Amygdala (tissue), 56 donors: Measurements from ENCODE around the gene TAL2.
"Not testable (repeated sequence)": the region's sequence is repeated elsewhere in the genome, so short reads cannot be mapped to it uniquely, and the experiment has no call there.

Experiments
- DNase-seq, 56 donors: peaks; one replicate each; lab custom pipeline; 2025; lab: John Stamatoyannopoulos, UW

TAL2 gene

GRCh38 chr9:105702207-105702606 is 40.0 kb downstream of the TAL2 start:
- DNase-seq = no peak

DNA sequence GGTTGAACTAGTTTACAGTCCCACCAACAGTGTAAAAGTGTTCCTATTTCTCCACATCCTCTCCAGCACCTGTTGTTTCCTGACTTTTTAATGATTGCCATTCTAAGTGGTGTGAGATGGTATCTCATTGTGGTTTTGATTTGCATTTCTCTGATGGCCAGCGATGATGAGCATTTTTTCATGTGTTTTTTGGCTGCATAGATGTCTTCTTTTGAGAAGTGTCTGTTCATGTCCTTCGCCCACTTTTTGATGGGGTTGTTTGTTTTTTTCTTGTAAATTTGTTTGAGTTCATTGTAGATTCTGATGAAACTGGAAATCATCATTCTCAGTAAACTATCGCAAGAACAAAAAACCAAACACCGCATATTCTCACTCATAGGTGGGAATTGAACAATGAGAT is 41.4 kb downstream of the TAL2 start:
- not testable (repeated sequence) for DNase-seq

DNA sequence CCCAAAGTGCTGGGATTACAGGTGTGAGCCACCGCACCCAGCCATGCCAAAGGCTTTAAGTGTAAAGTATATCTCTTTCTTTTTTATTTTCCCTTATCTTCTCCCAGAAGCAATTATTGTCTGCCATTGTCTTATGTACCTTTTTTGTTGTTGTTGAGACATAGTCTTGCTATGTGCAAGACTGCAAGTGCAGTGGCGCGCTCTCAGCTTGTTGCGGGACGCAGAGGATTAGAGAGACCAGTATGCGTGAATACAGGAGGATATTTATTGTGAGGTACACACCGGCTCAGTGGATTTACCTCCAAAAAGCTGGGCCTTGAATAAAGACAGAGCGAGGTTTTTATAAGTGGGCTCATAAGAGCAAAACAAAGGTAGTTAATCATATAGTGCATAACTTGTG is 43.9 kb downstream of the TAL2 start:
- no peak for DNase-seq

GRCh38 chr9:105708405-105708804 is 46.1 kb downstream of the TAL2 start:
- DNase-seq = no peak

DNA sequence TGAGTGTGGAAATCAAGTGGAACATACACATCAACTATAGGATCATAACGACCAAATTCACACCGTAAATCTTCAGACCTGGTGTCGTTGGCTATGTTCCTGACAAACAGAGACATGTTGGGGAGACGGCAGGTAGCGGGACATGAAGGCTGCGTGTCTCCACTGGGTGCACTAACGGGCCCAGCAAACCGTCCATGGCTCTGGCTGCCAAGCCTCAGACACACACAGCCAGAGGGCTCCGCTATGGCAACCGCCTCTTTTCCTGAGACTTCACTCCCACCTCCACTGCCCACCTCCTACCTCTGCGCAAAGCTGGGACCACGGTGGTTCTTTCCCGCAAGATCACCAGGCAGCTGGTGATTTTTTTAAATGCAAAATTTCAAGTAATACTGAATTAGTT is 48.4 kb downstream of the TAL2 start:
- no peak for DNase-seq

DNA sequence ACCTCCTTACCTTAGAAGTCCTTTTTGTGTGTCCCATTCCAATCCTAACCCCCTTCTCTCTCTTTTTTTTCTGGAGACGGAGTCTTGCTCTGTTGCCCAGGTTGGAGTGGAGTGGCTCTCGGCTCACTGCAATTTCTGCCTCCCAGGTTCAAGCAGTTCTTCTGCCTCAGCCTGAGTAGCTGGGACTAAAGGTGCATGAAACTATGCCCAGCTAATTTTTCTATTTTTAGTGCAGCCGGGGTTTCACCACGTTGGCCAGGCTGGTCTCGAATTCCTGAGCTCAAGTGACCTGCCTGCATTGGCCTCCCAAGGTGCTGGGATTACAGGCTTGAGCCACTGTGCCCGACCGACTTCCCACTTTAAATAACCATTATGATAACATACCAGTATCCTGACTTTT is 49.6 kb downstream of the TAL2 start:
- DNase-seq = no peak

DNA sequence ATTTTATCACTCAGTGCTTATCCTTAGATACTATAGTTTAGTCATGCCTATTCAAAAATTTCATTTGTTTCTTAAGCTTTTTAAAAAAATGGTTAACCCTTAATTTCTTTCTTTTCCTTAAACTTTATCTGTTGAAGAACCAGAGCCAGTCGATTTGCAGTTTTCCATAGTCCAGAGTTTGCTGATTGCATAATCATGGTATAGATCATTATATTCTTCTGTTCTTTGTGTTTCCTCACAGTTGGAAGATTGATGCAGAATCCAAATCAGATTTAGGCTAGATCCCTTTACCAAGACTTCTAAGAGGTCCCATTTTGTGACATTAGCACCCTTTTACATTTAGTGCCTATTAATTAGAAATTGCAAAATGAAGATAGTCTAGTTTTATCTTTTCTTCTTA is 50.0 kb downstream of the TAL2 start:
- no peak for DNase-seq
